DOHH2 (cell line): Measurements from ENCODE around the gene TTC39C.

Experiments used
- H3F3A ChIP-seq: fragments of 200-600 bp; sonication (generic), shearing (Covaris generic); 2 replicates; pipeline ENCODE4 v1.6.0; 2016; ENCODE audit warnings: antibody characterized with exemption, mild to moderate bottlenecking; ENCODE audit not compliant: control insufficient read depth, insufficient read depth
- H3K27ac ChIP-seq: fragments of 200-600 bp; sonication (generic); 2 replicates; pipeline ENCODE4 v1.5.1; 2014; ENCODE audit warnings: low read depth, mild to moderate bottlenecking, low read length, moderate library complexity
- H3K27me3 ChIP-seq: fragments of 200-600 bp; sonication (generic); 2 replicates; pipeline ENCODE4 v1.6.1; 2014; ENCODE audit warnings: mild to moderate bottlenecking, low read length, mixed read lengths; ENCODE audit not compliant: control insufficient read depth
- H3K36me3 ChIP-seq: fragments of 200-600 bp; sonication (generic); 2 replicates; pipeline ENCODE4 v1.6.1; 2014; ENCODE audit warnings: mild to moderate bottlenecking, low read length, moderate library complexity, mixed read lengths; ENCODE audit not compliant: control insufficient read depth
- H3K4me1 ChIP-seq: fragments of 200-600 bp; sonication (generic); 2 replicates; pipeline ENCODE4 v1.6.1; 2014; ENCODE audit warnings: mild to moderate bottlenecking, low read length, mixed read lengths; ENCODE audit not compliant: control insufficient read depth
- H3K4me2 ChIP-seq: fragments of 200-600 bp; sonication (generic); 2 replicates; pipeline ENCODE4 v1.6.0; 2014; ENCODE audit warnings: mild to moderate bottlenecking, low read length, moderate library complexity
- H3K4me3 ChIP-seq: fragments of 200-600 bp; sonication (generic); 2 replicates; pipeline ENCODE4 v1.5.1; 2014; ENCODE audit warnings: mild to moderate bottlenecking, low read length, mixed read lengths
- H3K79me2 ChIP-seq: fragments of 200-600 bp; sonication (generic); 2 replicates; pipeline ENCODE4 v1.6.1; 2014; ENCODE audit warnings: mild to moderate bottlenecking, low read length, mixed read lengths; ENCODE audit not compliant: control insufficient read depth
- H3K9me2 ChIP-seq: fragments of 200-600 bp; sonication (generic); replicated peaks from 2 replicates; pipeline ENCODE4 v1.6.1; 2014; ENCODE audit warnings: mild to moderate bottlenecking, low read length, mixed read lengths; ENCODE audit not compliant: control insufficient read depth
- H3K9me3 ChIP-seq: fragments of 200-600 bp; sonication (generic); 2 replicates; pipeline ENCODE4 v1.6.1; 2014; ENCODE audit warnings: antibody characterized with exemption, low read length, mixed read lengths; ENCODE audit not compliant: control insufficient read depth, insufficient read depth
- H4K20me1 ChIP-seq: fragments of 200-600 bp; sonication (generic); 2 replicates; pipeline ENCODE4 v1.6.0; 2014; ENCODE audit warnings: low read depth, mild to moderate bottlenecking, antibody characterized with exemption, low read length, moderate library complexity; ENCODE audit not compliant: control insufficient read depth, insufficient read depth
- EZH2phosphoT487 ChIP-seq: fragments of 200-600 bp; sonication (generic); IDR thresholded peaks from 2 replicates; pipeline ENCODE4 v1.6.1; 2017; ENCODE audit warnings: borderline replicate concordance, mild to moderate bottlenecking, antibody characterized with exemption, low read length, moderate library complexity, mixed read lengths
- TF ChIP-seq, protein P1 (sequence below): fragments of 200-600 bp; sonication (generic); IDR thresholded peaks from one replicate; pipeline ENCODE4 v1.5.1; 2014; ENCODE audit warnings: antibody characterized with exemption, mild to moderate bottlenecking, low read depth, low read length; ENCODE audit not compliant: poor library complexity, severe bottlenecking

TTC39C gene

DNA sequence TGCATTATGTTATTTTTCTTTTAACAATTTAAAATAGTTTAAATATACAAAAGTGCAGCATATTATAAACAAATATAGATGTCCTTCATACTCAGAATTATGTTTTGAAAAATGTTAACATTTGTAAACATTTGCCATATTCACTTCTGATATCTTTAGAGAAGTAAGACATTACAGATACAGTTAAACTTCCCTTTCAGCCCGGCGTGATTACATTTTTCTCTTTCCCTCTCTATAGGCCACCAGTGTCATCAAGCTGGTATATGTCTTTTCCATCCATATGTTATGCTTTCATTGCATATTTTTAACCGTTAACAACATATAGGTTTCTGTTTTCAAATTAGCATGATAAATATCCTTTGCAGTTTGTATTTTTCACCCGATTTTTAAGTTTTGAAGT lies 27.1 kb downstream of the TTC39C start:
- Histone ChIP-seq H3F3A (0 out of 2 replicates have a peak, but pooled peaks cover 3% of the 10 kb centered on the region), H3K9me3 (no peaks in the 10 kb centered on the region), H3K9me2 (no peaks in the 10 kb centered on the region), H3K4me1 (peaks cover 3% of the 10 kb centered on the region; the same call in 1 of the 2 replicates), H3K4me3 (no peak overlapping the region), H3K27me3 (no peaks in the 10 kb centered on the region), H3K27ac (no peak overlapping the region), H3K36me3 (no peaks in the 10 kb centered on the region), H3K79me2 (peaks cover 88% of the 10 kb centered on the region), H3K4me2 (no peak overlapping the region), H4K20me1 (peaks cover 12% of the 10 kb centered on the region; the same call in 1 of the 2 replicates)
- TF ChIP-seq, protein P1, sequence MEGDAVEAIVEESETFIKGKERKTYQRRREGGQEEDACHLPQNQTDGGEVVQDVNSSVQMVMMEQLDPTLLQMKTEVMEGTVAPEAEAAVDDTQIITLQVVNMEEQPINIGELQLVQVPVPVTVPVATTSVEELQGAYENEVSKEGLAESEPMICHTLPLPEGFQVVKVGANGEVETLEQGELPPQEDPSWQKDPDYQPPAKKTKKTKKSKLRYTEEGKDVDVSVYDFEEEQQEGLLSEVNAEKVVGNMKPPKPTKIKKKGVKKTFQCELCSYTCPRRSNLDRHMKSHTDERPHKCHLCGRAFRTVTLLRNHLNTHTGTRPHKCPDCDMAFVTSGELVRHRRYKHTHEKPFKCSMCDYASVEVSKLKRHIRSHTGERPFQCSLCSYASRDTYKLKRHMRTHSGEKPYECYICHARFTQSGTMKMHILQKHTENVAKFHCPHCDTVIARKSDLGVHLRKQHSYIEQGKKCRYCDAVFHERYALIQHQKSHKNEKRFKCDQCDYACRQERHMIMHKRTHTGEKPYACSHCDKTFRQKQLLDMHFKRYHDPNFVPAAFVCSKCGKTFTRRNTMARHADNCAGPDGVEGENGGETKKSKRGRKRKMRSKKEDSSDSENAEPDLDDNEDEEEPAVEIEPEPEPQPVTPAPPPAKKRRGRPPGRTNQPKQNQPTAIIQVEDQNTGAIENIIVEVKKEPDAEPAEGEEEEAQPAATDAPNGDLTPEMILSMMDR = no peak
- no peak for TF ChIP-seq EZH2phosphoT487

DNA sequence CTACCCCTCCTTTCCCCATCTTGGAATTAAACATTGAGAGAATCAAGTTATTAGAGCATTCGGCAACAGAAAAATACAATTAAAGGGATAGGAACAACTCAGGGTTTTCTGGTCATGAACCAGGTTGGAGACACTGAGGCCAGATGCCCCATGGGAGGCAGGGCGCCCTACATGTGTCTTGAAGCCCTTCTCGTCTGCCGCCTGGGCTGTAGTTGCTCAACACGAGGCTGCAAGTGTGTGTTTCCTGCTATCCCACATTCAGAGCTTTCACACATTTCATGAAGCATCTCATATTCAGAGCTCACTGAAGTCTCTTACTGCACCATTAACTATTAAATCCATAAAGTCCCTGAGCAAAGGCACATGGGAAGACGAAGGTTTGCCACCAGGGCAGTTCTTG lies 28.8 kb downstream of the TTC39C start:
- Histone ChIP-seq H3K9me3 (no peaks in the 10 kb centered on the region), H3K27me3 (no peaks in the 10 kb centered on the region), H3K36me3 (no peaks in the 10 kb centered on the region), H3K4me3 (no peak overlapping the region), H3K79me2 (peaks cover 87% of the 10 kb centered on the region), H4K20me1 (peaks cover 9% of the 10 kb centered on the region; the same call in 1 of the 2 replicates), H3K4me1 (peaks cover 20% of the 10 kb centered on the region), H3K9me2 (no peaks in the 10 kb centered on the region), H3K4me2 (no peak overlapping the region), H3F3A (0 out of 2 replicates have a peak, but pooled peaks cover 3% of the 10 kb centered on the region), H3K27ac (no peak overlapping the region)
- TF ChIP-seq, protein P1 = no peak
- no peak for TF ChIP-seq EZH2phosphoT487

DNA sequence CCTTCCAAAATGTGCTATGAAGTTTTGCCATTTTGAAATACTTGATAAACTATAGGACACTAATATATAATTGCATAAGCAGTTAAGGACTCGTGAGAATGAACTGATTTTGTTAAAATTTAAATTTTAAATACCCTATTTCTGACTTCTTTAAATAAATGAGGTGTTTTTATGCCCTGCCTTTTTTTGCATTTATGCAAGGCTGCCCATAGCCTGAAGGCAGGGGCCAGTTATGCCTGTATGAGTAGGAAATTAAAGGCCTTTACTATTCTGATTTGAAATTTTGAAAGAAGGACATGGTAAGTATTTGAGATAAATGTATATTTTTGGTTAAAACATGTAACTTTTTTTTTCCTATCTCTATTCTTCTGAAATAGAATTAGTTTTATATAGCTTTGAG lies 33.7 kb downstream of the TTC39C start:
- 0 out of 2 replicates have a peak, but pooled peaks cover 3% of the 10 kb centered on the region for H3K36me3 ChIP-seq
- H3K4me3 ChIP-seq = no peak overlapping the region
- H3K4me1 ChIP-seq = peaks cover 56% of the 10 kb centered on the region
- 0 out of 2 replicates have a peak, but pooled peaks cover 8% of the 10 kb centered on the region for H3F3A ChIP-seq
- peaks cover 86% of the 10 kb centered on the region for H3K79me2 ChIP-seq
- no peaks in the 10 kb centered on the region for H3K9me3 ChIP-seq
- H3K9me2 ChIP-seq = no peaks in the 10 kb centered on the region
- no peak for TF ChIP-seq EZH2phosphoT487
- TF ChIP-seq, protein P1 = no peak
- no peaks in the 10 kb centered on the region for H3K27me3 ChIP-seq
- H3K27ac ChIP-seq = peak overlapping the region; percentile 7; the same call in 1 of the 2 replicates
- peak overlapping the region; percentile 48 for H3K4me2 ChIP-seq
- 0 out of 2 replicates have a peak, but pooled peaks cover 5% of the 10 kb centered on the region for H4K20me1 ChIP-seq
